ENCODE data around the gene IMMT.

- TF ChIP-seq CTCF (IDR thresholded peaks at IDR 0.05): no peak
- no peak for TF ChIP-seq ZFX (IDR thresholded peaks at IDR 0.05; ENCODE audit: borderline replicate concordance)
Measured at GRCh38 chr2:86150502-86150901, 44.8 kb downstream of the IMMT start.
